Measurements from ENCODE around the gene SPARC. TPM values are rescaled to one million over a fixed set of nuclear protein-coding genes. Genes with fewer than 3 reads are reported as not detected.
"Not testable (repeated sequence)": the region's sequence is repeated elsewhere in the genome, so short reads cannot be mapped to it uniquely, and the experiment has no call there.

The SPARC gene
- total RNA-seq, 1 donor from 2014 or later, result 1,314 TPM

- H3K4me3 ChIP-seq (ENCODE audit: low read length in 3 of 3), result no peak overlapping the region
- H3K27me3 ChIP-seq (ENCODE audit: control insufficient read depth in 3 of 3, insufficient read depth in 3 of 3, low read length in 3 of 3), result no peaks in the 10 kb centered on the region
- H3K27ac ChIP-seq (ENCODE audit: low read depth, low read length), result no peak overlapping the region
- no peak overlapping the region for H3K9ac ChIP-seq (ENCODE audit: low read depth in 1 of 3, low read length in 3 of 3)
- H3K36me3 ChIP-seq (ENCODE audit: control insufficient read depth in 3 of 3, insufficient read depth in 3 of 3, low read length in 3 of 3), result no peaks in the 10 kb centered on the region
- H3K4me1 ChIP-seq (ENCODE audit: control insufficient read depth in 3 of 3, insufficient read depth in 3 of 3, low read length in 3 of 3), result peaks cover 22 to 31% (median 29%) of the 10 kb centered on the region in 3 donors
- H3K9me3 ChIP-seq (ENCODE audit: control insufficient read depth in 3 of 3, low read length in 3 of 3), result no peaks in the 10 kb centered on the region
Measured at GRCh38 chr5:151703780-151704179, 17.1 kb upstream of the SPARC start.

GRCh38 chr5:151703227-151703626, 16.5 kb upstream of the SPARC start:
- Histone ChIP-seq H3K27me3 (ENCODE audit: control insufficient read depth in 3 of 3, insufficient read depth in 3 of 3, low read length in 3 of 3) (no peaks in the 10 kb centered on the region), H3K4me1 (ENCODE audit: control insufficient read depth in 3 of 3, insufficient read depth in 3 of 3, low read length in 3 of 3) (peaks cover 24 to 32% (median 32%) of the 10 kb centered on the region in 3 donors), H3K9me3 (ENCODE audit: control insufficient read depth in 3 of 3, low read length in 3 of 3) (no peaks in the 10 kb centered on the region), H3K9ac (ENCODE audit: low read depth in 1 of 3, low read length in 3 of 3) (peak overlapping the region in 1 of 3 donors; percentile 47), H3K27ac (ENCODE audit: low read depth, low read length) (peak overlapping the region; percentile 75), H3K36me3 (ENCODE audit: control insufficient read depth in 3 of 3, insufficient read depth in 3 of 3, low read length in 3 of 3) (no peaks in the 10 kb centered on the region), H3K4me3 (ENCODE audit: low read length in 3 of 3) (no peak overlapping the region)

GRCh38 chr5:151700820-151701219, 14.1 kb upstream of the SPARC start:
- Histone ChIP-seq H3K4me1 (ENCODE audit: control insufficient read depth in 3 of 3, insufficient read depth in 3 of 3, low read length in 3 of 3) (peaks cover 36 to 47% (median 39%) of the 10 kb centered on the region in 3 donors), H3K4me3 (ENCODE audit: low read length in 3 of 3) (no peak overlapping the region), H3K9ac (ENCODE audit: low read depth in 1 of 3, low read length in 3 of 3) (no peak overlapping the region), H3K27ac (ENCODE audit: low read depth, low read length) (no peak overlapping the region), H3K27me3 (ENCODE audit: control insufficient read depth in 3 of 3, insufficient read depth in 3 of 3, low read length in 3 of 3) (no peaks in the 10 kb centered on the region), H3K9me3 (ENCODE audit: control insufficient read depth in 3 of 3, low read length in 3 of 3) (no peaks in the 10 kb centered on the region), H3K36me3 (ENCODE audit: control insufficient read depth in 3 of 3, insufficient read depth in 3 of 3, low read length in 3 of 3) (no peaks in the 10 kb centered on the region)

GRCh38 chr5:151700296-151700695, 13.6 kb upstream of the SPARC start:
- no peaks in the 10 kb centered on the region for H3K9me3 ChIP-seq (ENCODE audit: control insufficient read depth in 3 of 3, low read length in 3 of 3)
- no peaks in the 10 kb centered on the region for H3K27me3 ChIP-seq (ENCODE audit: control insufficient read depth in 3 of 3, insufficient read depth in 3 of 3, low read length in 3 of 3)
- no peak overlapping the region for H3K9ac ChIP-seq (ENCODE audit: low read depth in 1 of 3, low read length in 3 of 3)
- H3K27ac ChIP-seq (ENCODE audit: low read depth, low read length), result peak overlapping the region; percentile 83
- H3K4me1 ChIP-seq (ENCODE audit: control insufficient read depth in 3 of 3, insufficient read depth in 3 of 3, low read length in 3 of 3), result peaks cover 36 to 50% (median 39%) of the 10 kb centered on the region in 3 donors
- no peaks in the 10 kb centered on the region for H3K36me3 ChIP-seq (ENCODE audit: control insufficient read depth in 3 of 3, insufficient read depth in 3 of 3, low read length in 3 of 3)
- no peak overlapping the region for H3K4me3 ChIP-seq (ENCODE audit: low read length in 3 of 3)

- H3K27ac ChIP-seq (ENCODE audit: low read depth, low read length), result peak overlapping the region; percentile 83
- H3K36me3 ChIP-seq (ENCODE audit: control insufficient read depth in 3 of 3, insufficient read depth in 3 of 3, low read length in 3 of 3), result no peaks in the 10 kb centered on the region
- H3K27me3 ChIP-seq (ENCODE audit: control insufficient read depth in 3 of 3, insufficient read depth in 3 of 3, low read length in 3 of 3), result no peaks in the 10 kb centered on the region
- H3K4me3 ChIP-seq (ENCODE audit: low read length in 3 of 3), result peak overlapping the region in 1 of 3 donors; percentile 38
- H3K9me3 ChIP-seq (ENCODE audit: control insufficient read depth in 3 of 3, low read length in 3 of 3), result no peaks in the 10 kb centered on the region
- H3K4me1 ChIP-seq (ENCODE audit: control insufficient read depth in 3 of 3, insufficient read depth in 3 of 3, low read length in 3 of 3), result peaks cover 37 to 57% (median 39%) of the 10 kb centered on the region in 3 donors
- H3K9ac ChIP-seq (ENCODE audit: low read depth in 1 of 3, low read length in 3 of 3), result peak overlapping the region in 1 of 3 donors; percentile 33
Measured at GRCh38 chr5:151699071-151699901, 12.6 kb upstream of the SPARC start.

GRCh38 chr5:151698081-151698480, 11.4 kb upstream of the SPARC start:
- H3K27me3 ChIP-seq (ENCODE audit: control insufficient read depth in 3 of 3, insufficient read depth in 3 of 3, low read length in 3 of 3); H3K4me3 ChIP-seq (ENCODE audit: low read length in 3 of 3); H3K9me3 ChIP-seq (ENCODE audit: control insufficient read depth in 3 of 3, low read length in 3 of 3); H3K9ac ChIP-seq (ENCODE audit: low read depth in 1 of 3, low read length in 3 of 3); H3K36me3 ChIP-seq (ENCODE audit: control insufficient read depth in 3 of 3, insufficient read depth in 3 of 3, low read length in 3 of 3): not testable (repeated sequence)
- Histone ChIP-seq H3K4me1 (ENCODE audit: control insufficient read depth in 3 of 3, insufficient read depth in 3 of 3, low read length in 3 of 3) (peaks cover 40 to 57% (median 45%) of the 10 kb centered on the region in 3 donors), H3K27ac (ENCODE audit: low read depth, low read length) (peak overlapping the region; percentile 83)

GRCh38 chr5:151697452-151697851, 10.7 kb upstream of the SPARC start:
- peaks cover 34 to 51% (median 38%) of the 10 kb centered on the region in 3 donors for H3K4me1 ChIP-seq (ENCODE audit: control insufficient read depth in 3 of 3, insufficient read depth in 3 of 3, low read length in 3 of 3)
- peak overlapping the region; percentile 28 to 54 (median 32) for H3K9ac ChIP-seq (ENCODE audit: low read depth in 1 of 3, low read length in 3 of 3)
- no peaks in the 10 kb centered on the region for H3K9me3 ChIP-seq (ENCODE audit: control insufficient read depth in 3 of 3, low read length in 3 of 3)
- peak overlapping the region; percentile 56 for H3K27ac ChIP-seq (ENCODE audit: low read depth, low read length)
- H3K4me3 ChIP-seq (ENCODE audit: low read length in 3 of 3), result peak overlapping the region in 1 of 3 donors; percentile 40
- no peaks in the 10 kb centered on the region for H3K27me3 ChIP-seq (ENCODE audit: control insufficient read depth in 3 of 3, insufficient read depth in 3 of 3, low read length in 3 of 3)
- H3K36me3 ChIP-seq (ENCODE audit: control insufficient read depth in 3 of 3, insufficient read depth in 3 of 3, low read length in 3 of 3), result no peaks in the 10 kb centered on the region

- Histone ChIP-seq H3K9me3 (ENCODE audit: control insufficient read depth in 3 of 3, low read length in 3 of 3) (no peaks in the 10 kb centered on the region), H3K36me3 (ENCODE audit: control insufficient read depth in 3 of 3, insufficient read depth in 3 of 3, low read length in 3 of 3) (no peaks in the 10 kb centered on the region), H3K4me1 (ENCODE audit: control insufficient read depth in 3 of 3, insufficient read depth in 3 of 3, low read length in 3 of 3) (peaks cover 28 to 48% (median 32%) of the 10 kb centered on the region in 3 donors), H3K27ac (ENCODE audit: low read depth, low read length) (peak overlapping the region; percentile 80), H3K4me3 (ENCODE audit: low read length in 3 of 3) (peak overlapping the region in 2 of 3 donors; percentile 36 to 41), H3K27me3 (ENCODE audit: control insufficient read depth in 3 of 3, insufficient read depth in 3 of 3, low read length in 3 of 3) (no peaks in the 10 kb centered on the region), H3K9ac (ENCODE audit: low read depth in 1 of 3, low read length in 3 of 3) (peak overlapping the region; percentile 45 to 62 (median 57))
Measured at GRCh38 chr5:151696470-151697061, 9.9 kb upstream of the SPARC start.

- H3K36me3 ChIP-seq (ENCODE audit: control insufficient read depth in 3 of 3, insufficient read depth in 3 of 3, low read length in 3 of 3), result no peaks in the 10 kb centered on the region
- H3K9me3 ChIP-seq (ENCODE audit: control insufficient read depth in 3 of 3, low read length in 3 of 3), result no peaks in the 10 kb centered on the region
- no peaks in the 10 kb centered on the region for H3K27me3 ChIP-seq (ENCODE audit: control insufficient read depth in 3 of 3, insufficient read depth in 3 of 3, low read length in 3 of 3)
- H3K9ac ChIP-seq (ENCODE audit: low read depth in 1 of 3, low read length in 3 of 3), result no peak overlapping the region
- peaks cover 28 to 47% (median 32%) of the 10 kb centered on the region in 3 donors for H3K4me1 ChIP-seq (ENCODE audit: control insufficient read depth in 3 of 3, insufficient read depth in 3 of 3, low read length in 3 of 3)
- H3K27ac ChIP-seq (ENCODE audit: low read depth, low read length), result peak overlapping the region; percentile 80
- no peak overlapping the region for H3K4me3 ChIP-seq (ENCODE audit: low read length in 3 of 3)
Measured at GRCh38 chr5:151695464-151695863, 8.7 kb upstream of the SPARC start.

- H3K27ac ChIP-seq (ENCODE audit: low read depth, low read length), result peak overlapping the region; percentile 7
Measured at GRCh38 chr5:151694035-151694485, 7.3 kb upstream of the SPARC start.

More at GRCh38 chr5:151694035-151694485, 7.3 kb upstream of the SPARC start:
- Histone ChIP-seq H3K4me1 (ENCODE audit: control insufficient read depth in 3 of 3, insufficient read depth in 3 of 3, low read length in 3 of 3) (peaks cover 22 to 38% (median 26%) of the 10 kb centered on the region in 3 donors), H3K36me3 (ENCODE audit: control insufficient read depth in 3 of 3, insufficient read depth in 3 of 3, low read length in 3 of 3) (no peaks in the 10 kb centered on the region), H3K9ac (ENCODE audit: low read depth in 1 of 3, low read length in 3 of 3) (no peak overlapping the region), H3K9me3 (ENCODE audit: control insufficient read depth in 3 of 3, low read length in 3 of 3) (no peaks in the 10 kb centered on the region), H3K4me3 (ENCODE audit: low read length in 3 of 3) (no peak overlapping the region), H3K27me3 (ENCODE audit: control insufficient read depth in 3 of 3, insufficient read depth in 3 of 3, low read length in 3 of 3) (no peaks in the 10 kb centered on the region)
